HG03378 (cell line): Measurements from ENCODE around the gene MYO18B.

Source experiments
- ATAC-seq: cut with Tn5 transposase; IDR thresholded peaks from one replicate; pipeline ENCODE4 v1.9.1; 2021; ENCODE audit warnings: mild to moderate bottlenecking, moderate library complexity; ENCODE audit not compliant: unreplicated experiment

The MYO18B gene

GRCh38 chr22:25710501-25710900 is 31.5 kb upstream of the MYO18B start:
- ATAC-seq: no peak

GRCh38 chr22:25711491-25711890 is 30.5 kb upstream of the MYO18B start:
- no peak for ATAC-seq

GRCh38 chr22:25712661-25713400 is 29.2 kb upstream of the MYO18B start:
- ATAC-seq: no peak

GRCh38 chr22:25714070-25714469 is 27.9 kb upstream of the MYO18B start:
- no peak for ATAC-seq

GRCh38 chr22:25714739-25715138 is 27.2 kb upstream of the MYO18B start:
- no peak for ATAC-seq

GRCh38 chr22:25716637-25717036 is 25.4 kb upstream of the MYO18B start:
- ATAC-seq: no peak

GRCh38 chr22:25718135-25718840 is 23.7 kb upstream of the MYO18B start:
- no peak for ATAC-seq

GRCh38 chr22:25722223-25722622 is 19.8 kb upstream of the MYO18B start:
- no peak for ATAC-seq

GRCh38 chr22:25722626-25723025 is 19.4 kb upstream of the MYO18B start:
- no peak for ATAC-seq

- no peak for ATAC-seq
These were observed 15.7 kb upstream of the MYO18B start for GRCh38 chr22:25726241-25726640.

- no peak for ATAC-seq
These were observed 13.9 kb upstream of the MYO18B start for GRCh38 chr22:25728071-25728470.

- ATAC-seq: no peak
These were observed 12.7 kb upstream of the MYO18B start for GRCh38 chr22:25729016-25729995.

GRCh38 chr22:25735650-25736049 is 6.3 kb upstream of the MYO18B start:
- no peak for ATAC-seq

- ATAC-seq: no peak
These were observed 5.5 kb upstream of the MYO18B start for GRCh38 chr22:25736378-25737011.

GRCh38 chr22:25739659-25740344 is 2.2 kb upstream of the MYO18B start:
- ATAC-seq: no peak

- ATAC-seq: no peak
These were observed 1.1 kb downstream of the MYO18B start for GRCh38 chr22:25742918-25743708.

- ATAC-seq: no peak
These were observed 2.7 kb downstream of the MYO18B start for GRCh38 chr22:25744694-25745093.

GRCh38 chr22:25745341-25746011 is 3.5 kb downstream of the MYO18B start:
- ATAC-seq: no peak

GRCh38 chr22:25746012-25746373 is 4.0 kb downstream of the MYO18B start:
- no peak for ATAC-seq
